Measurements from ENCODE around the gene DBH. TPM values are rescaled to one million over a fixed set of nuclear protein-coding genes. Genes with fewer than 3 reads are reported as not detected.

The DBH gene
- total RNA-seq, 1 donor from 2014 or later: not detected

GRCh38 chr9:133679466-133680061 lies 43.4 kb downstream of the DBH start:
- H3K4me3 ChIP-seq (ENCODE audit: insufficient read depth, low read depth, low read length): no peak overlapping the region
- H3K36me3 ChIP-seq (ENCODE audit: insufficient read depth, low read length): no peaks in the 10 kb centered on the region
- no peak for DNase-seq (ENCODE audit: low read depth)
- Mint-ChIP-seq H3K27ac (ENCODE audit: unreplicated experiment) (no peak overlapping the region), H3K4me3 (ENCODE audit: unreplicated experiment) (no peak overlapping the region), H3K27me3 (ENCODE audit: low read depth, unreplicated experiment) (peaks cover 27% of the 10 kb centered on the region), H3K4me1 (ENCODE audit: low read depth, unreplicated experiment) (peaks cover 2% of the 10 kb centered on the region), H3K9me3 (ENCODE audit: unreplicated experiment) (peaks cover 2% of the 10 kb centered on the region), H3K36me3 (ENCODE audit: low read depth, unreplicated experiment) (no peaks in the 10 kb centered on the region)
- no peaks in the 10 kb centered on the region for H3K9me3 ChIP-seq (ENCODE audit: insufficient read depth, low read depth, low read length)
- FAIRE-seq: no peak
- no peak overlapping the region for H3K9ac ChIP-seq (ENCODE audit: low read length)
- H3K4me2 ChIP-seq (ENCODE audit: low read length): no peak overlapping the region
- no peak for TF ChIP-seq CTCF (IDR thresholded peaks at IDR 0.05; ENCODE audit: insufficient read depth, low read depth, low read length)
- TF ChIP-seq EZH2 (IDR thresholded peaks at IDR 0.05; ENCODE audit: insufficient read depth, low read length): no peak
- peaks cover 3% of the 10 kb centered on the region for H3K27me3 ChIP-seq (ENCODE audit: insufficient read depth, low read length)
- no peak overlapping the region for H3K27ac ChIP-seq (ENCODE audit: low read depth, low read length)
- no peaks in the 10 kb centered on the region for H4K20me1 ChIP-seq (ENCODE audit: insufficient read depth, low read length)
- H3K79me2 ChIP-seq (ENCODE audit: insufficient read depth, low read length): no peaks in the 10 kb centered on the region
- H2AFZ ChIP-seq (ENCODE audit: low read depth, low read length): no peak overlapping the region
- H3K4me1 ChIP-seq (ENCODE audit: insufficient read depth, low read length): peaks cover 13% of the 10 kb centered on the region

GRCh38 chr9:133680250-133680975 lies 44.2 kb downstream of the DBH start:
- no peak overlapping the region for H3K4me3 Mint-ChIP-seq (ENCODE audit: unreplicated experiment)
- Histone ChIP-seq H4K20me1 (ENCODE audit: insufficient read depth, low read length) (no peaks in the 10 kb centered on the region), H3K27ac (ENCODE audit: low read depth, low read length) (no peak overlapping the region), H3K4me2 (ENCODE audit: low read length) (no peak overlapping the region), H3K36me3 (ENCODE audit: insufficient read depth, low read length) (no peaks in the 10 kb centered on the region), H3K4me3 (ENCODE audit: insufficient read depth, low read depth, low read length) (no peak overlapping the region), H3K9me3 (ENCODE audit: insufficient read depth, low read depth, low read length) (no peaks in the 10 kb centered on the region), H2AFZ (ENCODE audit: low read depth, low read length) (no peak overlapping the region), H3K79me2 (ENCODE audit: insufficient read depth, low read length) (no peaks in the 10 kb centered on the region), H3K4me1 (ENCODE audit: insufficient read depth, low read length) (peaks cover 13% of the 10 kb centered on the region), H3K27me3 (ENCODE audit: insufficient read depth, low read length) (peaks cover 3% of the 10 kb centered on the region), H3K9ac (ENCODE audit: low read length) (no peak overlapping the region)
- no peaks in the 10 kb centered on the region for H3K36me3 Mint-ChIP-seq (ENCODE audit: low read depth, unreplicated experiment)
- peaks cover 2% of the 10 kb centered on the region for H3K9me3 Mint-ChIP-seq (ENCODE audit: unreplicated experiment)
- H3K27me3 Mint-ChIP-seq (ENCODE audit: low read depth, unreplicated experiment): peaks cover 25% of the 10 kb centered on the region
- FAIRE-seq: no peak
- H3K4me1 Mint-ChIP-seq (ENCODE audit: low read depth, unreplicated experiment): peaks cover 2% of the 10 kb centered on the region
- DNase-seq (ENCODE audit: low read depth): no peak
- TF ChIP-seq EZH2 (IDR thresholded peaks at IDR 0.05; ENCODE audit: insufficient read depth, low read length) (no peak), CTCF (IDR thresholded peaks at IDR 0.05; ENCODE audit: insufficient read depth, low read depth, low read length) (no peak)
- no peak overlapping the region for H3K27ac Mint-ChIP-seq (ENCODE audit: unreplicated experiment)

Measured in astrocyte (in vitro differentiated cells and primary cell).